Brain microvascular endothelial cell (primary cell): ENCODE measurements around the gene NAXE.

Experiments
- DNase-seq: peaks from one replicate; pipeline ENCODE4 v3.0.0-alpha.2; 2020
- H3K27ac ChIP-seq: fragments of 250-450 bp; sonication (Bioruptor Pico); 2 replicates; pipeline ENCODE4 v1.5.1; 2020; ENCODE audit warnings: mild to moderate bottlenecking, moderate library complexity
- H3K27me3 ChIP-seq: fragments of 250-450 bp; sonication (Bioruptor Pico); replicated peaks from 2 replicates; pipeline ENCODE4 v1.5.1; 2020; ENCODE audit warnings: mild to moderate bottlenecking
- H3K36me3 ChIP-seq: fragments of 250-450 bp; sonication (Bioruptor Pico); replicated peaks from 2 replicates; pipeline ENCODE4 v1.5.1; 2020; ENCODE audit warnings: mild to moderate bottlenecking
- H3K4me3 ChIP-seq: 2 replicates; pipeline ENCODE4 v1.5.1; 2011; ENCODE audit warnings: low read depth, mild to moderate bottlenecking, control low read depth, low read length, moderate library complexity
- in situ Hi-C: cut with HindIII; loops from 2 replicates; pipeline ENCODE4 v1.10.0; 2017; ENCODE audit warnings: low sequenced_read_pairs, low pct_ligation_motif_present
- TF ChIP-seq, protein P1 (sequence below): IDR thresholded peaks from 2 replicates; pipeline ENCODE4 v1.5.1; 2011; ENCODE audit warnings: low read depth, mild to moderate bottlenecking, moderate library complexity, low read length, control low read depth, inconsistent platforms; ENCODE audit errors: missing control alignments

The NAXE gene

GRCh38 chr1:156643778-156644092, 52.2 kb downstream of the NAXE start:
- H3K27ac ChIP-seq: no peak overlapping the region
- TF ChIP-seq, protein P1, sequence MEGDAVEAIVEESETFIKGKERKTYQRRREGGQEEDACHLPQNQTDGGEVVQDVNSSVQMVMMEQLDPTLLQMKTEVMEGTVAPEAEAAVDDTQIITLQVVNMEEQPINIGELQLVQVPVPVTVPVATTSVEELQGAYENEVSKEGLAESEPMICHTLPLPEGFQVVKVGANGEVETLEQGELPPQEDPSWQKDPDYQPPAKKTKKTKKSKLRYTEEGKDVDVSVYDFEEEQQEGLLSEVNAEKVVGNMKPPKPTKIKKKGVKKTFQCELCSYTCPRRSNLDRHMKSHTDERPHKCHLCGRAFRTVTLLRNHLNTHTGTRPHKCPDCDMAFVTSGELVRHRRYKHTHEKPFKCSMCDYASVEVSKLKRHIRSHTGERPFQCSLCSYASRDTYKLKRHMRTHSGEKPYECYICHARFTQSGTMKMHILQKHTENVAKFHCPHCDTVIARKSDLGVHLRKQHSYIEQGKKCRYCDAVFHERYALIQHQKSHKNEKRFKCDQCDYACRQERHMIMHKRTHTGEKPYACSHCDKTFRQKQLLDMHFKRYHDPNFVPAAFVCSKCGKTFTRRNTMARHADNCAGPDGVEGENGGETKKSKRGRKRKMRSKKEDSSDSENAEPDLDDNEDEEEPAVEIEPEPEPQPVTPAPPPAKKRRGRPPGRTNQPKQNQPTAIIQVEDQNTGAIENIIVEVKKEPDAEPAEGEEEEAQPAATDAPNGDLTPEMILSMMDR: no peak
- no peak overlapping the region for H3K4me3 ChIP-seq
- peaks cover 92% of the 10 kb centered on the region for H3K27me3 ChIP-seq
- no peak for DNase-seq
- no peaks in the 10 kb centered on the region for H3K36me3 ChIP-seq
- in situ Hi-C loops: no loop called here
